ENCODE measurements around the gene LRRC32.
"Not testable (repeated sequence)": the region's sequence is repeated elsewhere in the genome, so short reads cannot be mapped to it uniquely, and the experiment has no call there.

The LRRC32 gene

GRCh38 chr11:76610871-76611475 lies 59.6 kb downstream of the LRRC32 start:
- DNase-seq (ENCODE audit: low spot score), result peak; percentile 6

- DNase-seq (ENCODE audit: low spot score), result peak; percentile 5
Observed at GRCh38 chr11:76610371-76610770, 60.2 kb downstream of the LRRC32 start.

- DNase-seq (ENCODE audit: low spot score), result peak; percentile 5
Observed at GRCh38 chr11:76609736-76610370, 60.7 kb downstream of the LRRC32 start.

GRCh38 chr11:76608879-76609460 lies 61.6 kb downstream of the LRRC32 start:
- not testable (repeated sequence) for DNase-seq (ENCODE audit: low spot score)

- not testable (repeated sequence) for DNase-seq (ENCODE audit: low spot score)
Observed at GRCh38 chr11:76608228-76608627, 62.3 kb downstream of the LRRC32 start.

Data from D341Med (cell line).